ENCODE measurements around the gene AK1. TPM values are rescaled to one million over a fixed set of nuclear protein-coding genes. Genes with fewer than 3 reads are reported as not detected.

Gene AK1
- polyA plus RNA-seq, 4 donors = 11.6 to 60.6 (median 51.7) TPM

DNA sequence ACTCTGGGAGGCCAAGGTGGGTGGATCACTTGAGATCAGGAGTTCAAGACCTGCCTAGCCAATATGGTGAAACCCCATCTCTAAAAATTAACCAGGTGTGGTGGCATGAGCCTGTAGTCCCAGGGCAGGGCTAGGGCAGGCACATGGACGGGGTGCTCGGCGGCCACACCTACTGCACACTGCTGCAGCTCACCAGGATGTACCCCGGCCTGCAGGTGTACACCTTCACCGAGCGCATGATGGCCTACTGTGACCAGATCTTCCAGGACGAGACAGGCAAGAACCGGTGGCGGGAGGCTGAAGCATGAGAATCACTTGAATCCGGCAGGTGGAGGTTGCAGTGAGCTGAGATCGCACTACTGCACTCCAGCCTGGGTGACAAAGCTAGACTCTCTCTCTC is 36.2 kb upstream of the AK1 start:
- 88 to 94% (median 89%) methylated on average over 11 of the region's 11 CpGs for WGBS, 3 donors
- Histone ChIP-seq H3K9me3 (ENCODE audit: control insufficient read depth in 2 of 2, insufficient read depth in 1 of 2, low read depth in 1 of 2, low read length in 1 of 2) (no peaks in the 10 kb centered on the region), H3K36me3 (ENCODE audit: control insufficient read depth in 3 of 3, insufficient read depth in 2 of 3, low read depth in 1 of 3, low read length in 3 of 3) (peaks cover 0 to 37% (median under 1%) of the 10 kb centered on the region in 3 donors), H3K4me3 (ENCODE audit: low read depth in 1 of 3, low read length in 3 of 3) (no peak overlapping the region), H3K27me3 (ENCODE audit: control insufficient read depth in 3 of 3, insufficient read depth in 3 of 3, low read length in 3 of 3) (no peaks in the 10 kb centered on the region), H3K4me1 (ENCODE audit: control insufficient read depth in 3 of 3, insufficient read depth in 2 of 3, low read depth in 1 of 3, low read length in 2 of 3) (peaks cover 0 to 35% (median 8%) of the 10 kb centered on the region in 3 donors), H3K27ac (ENCODE audit: low read depth in 1 of 3, low read length in 2 of 3) (no peak overlapping the region)
- FAIRE-seq = no peak
- no peak for DNase-seq

GRCh38 chr9:127912882-127913281 is 35.4 kb upstream of the AK1 start:
- Histone ChIP-seq H3K27ac (ENCODE audit: low read depth in 1 of 3, low read length in 2 of 3) (peak overlapping the region in 2 of 3 donors; percentile 14 to 44), H3K9me3 (ENCODE audit: control insufficient read depth in 2 of 2, insufficient read depth in 1 of 2, low read depth in 1 of 2, low read length in 1 of 2) (no peaks in the 10 kb centered on the region), H3K4me3 (ENCODE audit: low read depth in 1 of 3, low read length in 3 of 3) (no peak overlapping the region), H3K27me3 (ENCODE audit: control insufficient read depth in 3 of 3, insufficient read depth in 3 of 3, low read length in 3 of 3) (no peaks in the 10 kb centered on the region), H3K4me1 (ENCODE audit: control insufficient read depth in 3 of 3, insufficient read depth in 2 of 3, low read depth in 1 of 3, low read length in 2 of 3) (peaks cover 0 to 35% (median 4%) of the 10 kb centered on the region in 3 donors), H3K36me3 (ENCODE audit: control insufficient read depth in 3 of 3, insufficient read depth in 2 of 3, low read depth in 1 of 3, low read length in 3 of 3) (peaks cover 0 to 45% (median 7%) of the 10 kb centered on the region in 3 donors)
- 29 to 62% (median 33%) methylated on average over 5 of the region's 5 CpGs for WGBS, 3 donors
- FAIRE-seq (no peak), DNase-seq (peak; percentile 83 to 88)

GRCh38 chr9:127912296-127912695 is 34.8 kb upstream of the AK1 start:
- Histone ChIP-seq H3K36me3 (ENCODE audit: control insufficient read depth in 3 of 3, insufficient read depth in 2 of 3, low read depth in 1 of 3, low read length in 3 of 3) (peaks cover 0 to 48% (median 7%) of the 10 kb centered on the region in 3 donors), H3K9me3 (ENCODE audit: control insufficient read depth in 2 of 2, insufficient read depth in 1 of 2, low read depth in 1 of 2, low read length in 1 of 2) (no peaks in the 10 kb centered on the region), H3K27ac (ENCODE audit: low read depth in 1 of 3, low read length in 2 of 3) (peak overlapping the region in 1 of 3 donors; percentile 44), H3K27me3 (ENCODE audit: control insufficient read depth in 3 of 3, insufficient read depth in 3 of 3, low read length in 3 of 3) (no peaks in the 10 kb centered on the region), H3K4me1 (ENCODE audit: control insufficient read depth in 3 of 3, insufficient read depth in 2 of 3, low read depth in 1 of 3, low read length in 2 of 3) (peaks cover 0 to 32% (median 4%) of the 10 kb centered on the region in 3 donors), H3K4me3 (ENCODE audit: low read depth in 1 of 3, low read length in 3 of 3) (no peak overlapping the region)
- FAIRE-seq (no peak), DNase-seq (no peak)
- 97% methylated on average over 31 of the region's 31 CpGs for WGBS, 3 donors

DNA sequence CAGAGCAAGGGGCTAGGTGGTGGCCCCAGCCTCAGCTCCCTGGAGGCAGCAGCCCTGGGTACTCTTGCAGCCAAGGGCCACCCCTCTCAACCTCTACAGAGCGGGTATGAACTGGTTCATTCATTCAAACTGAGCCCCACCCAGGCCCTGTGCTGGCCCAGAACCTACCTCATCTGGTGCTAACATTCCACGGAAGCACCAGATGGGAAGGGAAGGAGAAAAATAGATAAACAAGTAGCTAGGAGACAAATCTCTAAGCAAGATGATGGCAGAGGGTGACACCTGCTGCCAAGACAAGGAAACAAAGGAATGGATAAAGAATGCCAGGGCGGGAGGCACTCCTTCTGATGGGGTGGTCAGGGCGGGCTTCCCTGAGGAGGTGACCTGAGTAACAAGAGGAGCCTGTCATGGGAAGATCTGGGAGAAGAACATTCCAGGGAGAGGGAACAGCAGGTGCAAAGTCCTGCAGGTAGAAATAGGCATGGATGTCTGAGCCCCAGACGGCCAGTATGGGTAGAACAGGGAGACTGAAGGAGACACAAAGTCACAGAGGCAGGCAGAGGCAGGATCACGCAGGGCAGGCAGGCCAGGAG is 33.2 kb upstream of the AK1 start:
- 67 to 75% (median 70%) methylated on average over 6 of the region's 6 CpGs for WGBS, 3 donors
- FAIRE-seq = no peak
- no peaks in the 10 kb centered on the region for H3K27me3 ChIP-seq (ENCODE audit: control insufficient read depth in 3 of 3, insufficient read depth in 3 of 3, low read length in 3 of 3)
- peaks cover 0 to 49% (median 7%) of the 10 kb centered on the region in 3 donors for H3K36me3 ChIP-seq (ENCODE audit: control insufficient read depth in 3 of 3, insufficient read depth in 2 of 3, low read depth in 1 of 3, low read length in 3 of 3)
- peak overlapping the region in 1 of 3 donors; percentile 79 for H3K27ac ChIP-seq (ENCODE audit: low read depth in 1 of 3, low read length in 2 of 3)
- no peak overlapping the region for H3K4me3 ChIP-seq (ENCODE audit: low read depth in 1 of 3, low read length in 3 of 3)
- peaks cover 2 to 19% (median 4%) of the 10 kb centered on the region in 3 donors for H3K4me1 ChIP-seq (ENCODE audit: control insufficient read depth in 3 of 3, insufficient read depth in 2 of 3, low read depth in 1 of 3, low read length in 2 of 3)
- H3K9me3 ChIP-seq (ENCODE audit: control insufficient read depth in 2 of 2, insufficient read depth in 1 of 2, low read depth in 1 of 2, low read length in 1 of 2) = no peaks in the 10 kb centered on the region
- DNase-seq = peak in 1 of 2 donors; percentile 32

DNA sequence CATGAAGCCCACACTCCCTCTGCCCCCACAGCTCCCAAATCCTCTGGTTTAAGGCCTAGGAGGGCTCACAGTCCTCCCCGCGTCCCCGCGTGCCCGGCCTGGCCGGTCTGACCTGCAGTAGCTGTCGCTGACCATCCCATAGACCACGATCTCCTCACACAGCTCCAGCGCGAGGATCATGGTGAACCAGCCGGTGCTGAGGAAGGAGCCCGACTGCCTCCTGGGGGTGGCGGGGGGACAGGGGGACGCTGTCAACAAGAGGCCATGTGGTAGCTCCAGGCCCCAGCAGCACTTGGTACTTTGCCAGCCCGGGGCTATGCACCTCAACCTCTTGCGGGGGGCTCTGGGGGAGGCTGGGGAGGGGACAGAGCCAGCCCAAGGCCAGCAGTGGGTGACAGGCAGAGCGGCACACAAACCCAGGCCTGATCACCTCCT is 32.4 kb upstream of the AK1 start:
- no peak for DNase-seq
- WGBS, 3 donors = 92 to 93% (median 92%) methylated on average over 17 of the region's 17 CpGs
- FAIRE-seq = no peak

DNA sequence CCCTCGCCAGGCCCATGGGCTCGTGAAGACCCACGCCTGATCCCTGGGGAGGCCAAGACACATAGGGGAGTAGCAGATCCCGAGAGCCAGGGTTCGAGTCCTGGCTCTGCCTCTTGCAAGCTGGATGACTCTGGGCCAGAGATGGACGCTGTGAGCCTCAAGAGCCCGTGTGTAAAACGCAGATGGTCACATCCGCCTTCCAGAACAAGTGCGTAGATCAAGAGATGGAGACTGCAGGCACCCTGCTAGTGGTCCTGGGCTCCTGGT is 31.1 kb upstream of the AK1 start:
- no peaks in the 10 kb centered on the region for H3K9me3 ChIP-seq (ENCODE audit: control insufficient read depth in 2 of 2, insufficient read depth in 1 of 2, low read depth in 1 of 2, low read length in 1 of 2)
- H3K4me3 ChIP-seq (ENCODE audit: low read depth in 1 of 3, low read length in 3 of 3) = no peak overlapping the region
- DNase-seq (no peak), FAIRE-seq (no peak)
- peaks cover 0 to 45% (median 7%) of the 10 kb centered on the region in 3 donors for H3K36me3 ChIP-seq (ENCODE audit: control insufficient read depth in 3 of 3, insufficient read depth in 2 of 3, low read depth in 1 of 3, low read length in 3 of 3)
- peaks cover 0 to 21% (median 6%) of the 10 kb centered on the region in 3 donors for H3K4me1 ChIP-seq (ENCODE audit: control insufficient read depth in 3 of 3, insufficient read depth in 2 of 3, low read depth in 1 of 3, low read length in 2 of 3)
- no peak overlapping the region for H3K27ac ChIP-seq (ENCODE audit: low read depth in 1 of 3, low read length in 2 of 3)
- 96 to 98% (median 97%) methylated on average over 10 of the region's 10 CpGs for WGBS, 3 donors
- H3K27me3 ChIP-seq (ENCODE audit: control insufficient read depth in 3 of 3, insufficient read depth in 3 of 3, low read length in 3 of 3) = no peaks in the 10 kb centered on the region

More for the DNA sequence above, 32.4 kb upstream of the AK1 start:
- H3K4me1 ChIP-seq (ENCODE audit: control insufficient read depth in 3 of 3, insufficient read depth in 2 of 3, low read depth in 1 of 3, low read length in 2 of 3) = peaks cover 2 to 13% (median 2%) of the 10 kb centered on the region in 3 donors
- H3K36me3 ChIP-seq (ENCODE audit: control insufficient read depth in 3 of 3, insufficient read depth in 2 of 3, low read depth in 1 of 3, low read length in 3 of 3) = peaks cover 0 to 49% (median 7%) of the 10 kb centered on the region in 3 donors
- no peaks in the 10 kb centered on the region for H3K27me3 ChIP-seq (ENCODE audit: control insufficient read depth in 3 of 3, insufficient read depth in 3 of 3, low read length in 3 of 3)
- H3K27ac ChIP-seq (ENCODE audit: low read depth in 1 of 3, low read length in 2 of 3) = no peak overlapping the region
- no peaks in the 10 kb centered on the region for H3K9me3 ChIP-seq (ENCODE audit: control insufficient read depth in 2 of 2, insufficient read depth in 1 of 2, low read depth in 1 of 2, low read length in 1 of 2)
- no peak overlapping the region for H3K4me3 ChIP-seq (ENCODE audit: low read depth in 1 of 3, low read length in 3 of 3)

DNA sequence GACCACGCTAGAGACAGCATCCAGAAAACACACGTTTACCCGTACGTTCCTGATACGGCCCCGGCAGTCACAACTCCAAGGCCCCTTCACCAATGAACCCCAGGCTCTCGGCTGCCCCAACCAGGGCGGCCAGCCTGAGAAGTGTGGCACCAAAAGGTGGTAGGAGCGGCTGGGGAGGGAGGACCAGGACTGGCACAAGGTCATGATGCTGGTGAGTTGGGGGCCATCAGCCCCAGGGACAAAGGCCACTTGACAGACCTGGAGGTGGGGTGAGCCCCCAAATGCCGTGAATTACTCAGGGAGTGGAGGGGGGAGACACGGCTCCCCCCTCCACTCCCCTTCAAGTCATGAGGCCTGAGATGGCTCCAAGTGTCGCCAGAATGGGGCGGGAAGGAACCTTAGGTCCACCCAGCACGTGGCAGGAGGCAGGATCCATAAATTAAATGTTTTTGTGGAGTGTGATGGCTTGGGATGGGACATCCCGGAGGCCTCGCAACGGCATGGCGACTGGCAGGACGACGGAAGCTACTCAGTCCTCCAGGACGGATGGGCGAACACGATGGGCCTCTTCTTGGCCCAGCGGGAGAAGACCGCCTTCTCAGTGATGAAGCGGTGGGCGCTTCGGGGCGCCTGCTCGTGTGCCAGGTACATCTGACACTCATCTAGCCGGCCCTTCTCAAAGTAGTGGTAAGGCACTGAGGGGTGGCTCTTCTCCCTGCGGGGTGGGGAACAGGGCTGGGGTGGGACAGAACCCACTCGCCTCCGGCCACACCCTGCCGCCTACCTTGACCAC is 30.6 kb upstream of the AK1 start:
- WGBS, 3 donors = 89 to 92% (median 89%) methylated on average over 35 of the region's 35 CpGs
- peaks cover 0 to 24% (median 6%) of the 10 kb centered on the region in 3 donors for H3K4me1 ChIP-seq (ENCODE audit: control insufficient read depth in 3 of 3, insufficient read depth in 2 of 3, low read depth in 1 of 3, low read length in 2 of 3)
- DNase-seq = no peak
- H3K36me3 ChIP-seq (ENCODE audit: control insufficient read depth in 3 of 3, insufficient read depth in 2 of 3, low read depth in 1 of 3, low read length in 3 of 3) = peaks cover 0 to 45% (median 7%) of the 10 kb centered on the region in 3 donors
- no peaks in the 10 kb centered on the region for H3K9me3 ChIP-seq (ENCODE audit: control insufficient read depth in 2 of 2, insufficient read depth in 1 of 2, low read depth in 1 of 2, low read length in 1 of 2)
- no peak overlapping the region for H3K4me3 ChIP-seq (ENCODE audit: low read depth in 1 of 3, low read length in 3 of 3)
- no peaks in the 10 kb centered on the region for H3K27me3 ChIP-seq (ENCODE audit: control insufficient read depth in 3 of 3, insufficient read depth in 3 of 3, low read length in 3 of 3)
- no peak overlapping the region for H3K27ac ChIP-seq (ENCODE audit: low read depth in 1 of 3, low read length in 2 of 3)
- no peak for FAIRE-seq

GRCh38 chr9:127905788-127906191 is 28.3 kb upstream of the AK1 start:
- no peaks in the 10 kb centered on the region for H3K27me3 ChIP-seq (ENCODE audit: control insufficient read depth in 3 of 3, insufficient read depth in 3 of 3, low read length in 3 of 3)
- DNase-seq = no peak
- H3K27ac ChIP-seq (ENCODE audit: low read depth in 1 of 3, low read length in 2 of 3) = peak overlapping the region in 2 of 3 donors; percentile 69 to 92
- no peaks in the 10 kb centered on the region for H3K9me3 ChIP-seq (ENCODE audit: control insufficient read depth in 2 of 2, insufficient read depth in 1 of 2, low read depth in 1 of 2, low read length in 1 of 2)
- peaks cover 0 to 18% (median 6%) of the 10 kb centered on the region in 3 donors for H3K4me1 ChIP-seq (ENCODE audit: control insufficient read depth in 3 of 3, insufficient read depth in 2 of 3, low read depth in 1 of 3, low read length in 2 of 3)
- peaks cover 0 to 30% (median 7%) of the 10 kb centered on the region in 3 donors for H3K36me3 ChIP-seq (ENCODE audit: control insufficient read depth in 3 of 3, insufficient read depth in 2 of 3, low read depth in 1 of 3, low read length in 3 of 3)
- no peak for FAIRE-seq
- WGBS, 3 donors = 61 to 77% (median 73%) methylated on average over 12 of the region's 12 CpGs
- H3K4me3 ChIP-seq (ENCODE audit: low read depth in 1 of 3, low read length in 3 of 3) = peak overlapping the region in 1 of 3 donors; percentile 12
